Hematopoietic multipotent progenitor cell treated with erythropoietin and hydrocortisone succinate and interleukin-3 and kit ligand, for 17 days (in vitro differentiated cells): ENCODE data around the gene CDK17.

Experiments
- DNase-seq: peaks from one replicate; pipeline ENCODE4 v3.0.0-alpha.2; 2015; ENCODE audit warnings: low spot score

Gene CDK17

GRCh38 chr12:96315741-96316481, 84.3 kb downstream of the CDK17 start:
- DNase-seq: peak; percentile 48

- DNase-seq: peak; percentile 22
These were observed 85.5 kb downstream of the CDK17 start for GRCh38 chr12:96314723-96315122.

GRCh38 chr12:96313606-96314005, 86.6 kb downstream of the CDK17 start:
- DNase-seq: no peak

- DNase-seq: no peak
These were observed 89.0 kb downstream of the CDK17 start for GRCh38 chr12:96311191-96311590.

- DNase-seq: no peak
These were observed 90.2 kb downstream of the CDK17 start for GRCh38 chr12:96310067-96310466.

- DNase-seq: no peak
These were observed 91.4 kb downstream of the CDK17 start for GRCh38 chr12:96308881-96309280.

- DNase-seq: no peak
These were observed 94.6 kb downstream of the CDK17 start for GRCh38 chr12:96305665-96306064.

GRCh38 chr12:96303653-96304052, 96.6 kb downstream of the CDK17 start:
- peak; percentile 27 for DNase-seq

GRCh38 chr12:96302687-96303310, 97.4 kb downstream of the CDK17 start:
- no peak for DNase-seq

GRCh38 chr12:96301732-96302131, 98.5 kb downstream of the CDK17 start:
- no peak for DNase-seq

GRCh38 chr12:96300064-96300463, 100.2 kb downstream of the CDK17 start:
- no peak for DNase-seq

- DNase-seq: no peak
These were observed 102.7 kb downstream of the CDK17 start for GRCh38 chr12:96297504-96297903.

GRCh38 chr12:96295532-96296160, 104.6 kb downstream of the CDK17 start:
- DNase-seq: no peak

- no peak for DNase-seq
These were observed 105.4 kb downstream of the CDK17 start for GRCh38 chr12:96294831-96295230.

- DNase-seq: no peak
These were observed 107.1 kb downstream of the CDK17 start for GRCh38 chr12:96293093-96293492.

- no peak for DNase-seq
These were observed 111.2 kb downstream of the CDK17 start for GRCh38 chr12:96289067-96289466.

GRCh38 chr12:96285158-96285557, 115.1 kb downstream of the CDK17 start:
- no peak for DNase-seq

- DNase-seq: no peak
These were observed 125.9 kb downstream of the CDK17 start for GRCh38 chr12:96274331-96274730.

- DNase-seq: no peak
These were observed 128.6 kb downstream of the CDK17 start for GRCh38 chr12:96271469-96272199.

GRCh38 chr12:96266238-96266637, 134.0 kb downstream of the CDK17 start:
- no peak for DNase-seq

- no peak for DNase-seq
These were observed 134.4 kb downstream of the CDK17 start for GRCh38 chr12:96265836-96266235.

GRCh38 chr12:96265400-96265799, 134.8 kb downstream of the CDK17 start:
- no peak for DNase-seq

GRCh38 chr12:96263449-96263902, 136.8 kb downstream of the CDK17 start:
- no peak for DNase-seq
